Measurements from ENCODE around the gene FAM50B.

Gene FAM50B

DNA sequence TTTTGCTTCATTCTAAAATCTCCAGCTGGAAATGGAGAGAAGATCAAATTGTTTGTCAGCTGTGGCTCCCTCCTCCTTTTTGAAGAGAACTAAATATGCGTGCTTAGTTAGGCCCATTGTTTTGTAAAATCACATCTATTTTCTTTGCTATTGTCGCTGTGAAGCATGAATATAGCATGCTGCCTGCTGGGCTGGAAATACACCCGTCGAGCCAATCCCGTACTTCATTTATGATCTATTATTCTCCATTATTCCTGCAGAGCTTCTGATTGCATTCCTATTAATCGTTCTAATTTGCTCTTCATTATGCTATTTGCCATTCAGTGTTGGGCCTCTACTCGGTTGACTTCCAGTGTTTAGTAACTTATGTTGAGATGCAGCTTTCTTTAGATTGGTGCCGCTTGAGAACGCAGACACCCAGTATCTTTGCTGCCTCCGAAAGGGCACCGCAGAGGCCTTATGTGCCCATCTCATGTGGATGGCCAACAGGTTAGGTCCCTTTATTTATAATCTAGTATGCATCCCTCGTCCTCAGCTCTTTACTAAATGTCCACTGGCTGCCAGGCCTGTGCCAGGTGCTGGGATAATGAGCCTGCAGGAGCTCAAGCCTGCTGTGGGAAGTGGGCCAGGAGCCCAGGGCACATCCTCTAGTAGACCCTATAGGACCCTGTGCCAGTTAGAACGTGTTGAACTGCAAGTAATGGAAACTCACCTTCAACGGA, 45.6 kb downstream of the FAM50B start:
- DNase-seq (ENCODE audit: low read depth in 2 of 2): no peak

GRCh38 chr6:3895312-3895653, 46.1 kb downstream of the FAM50B start:
- no peak for DNase-seq (ENCODE audit: low read depth in 2 of 2)

DNA sequence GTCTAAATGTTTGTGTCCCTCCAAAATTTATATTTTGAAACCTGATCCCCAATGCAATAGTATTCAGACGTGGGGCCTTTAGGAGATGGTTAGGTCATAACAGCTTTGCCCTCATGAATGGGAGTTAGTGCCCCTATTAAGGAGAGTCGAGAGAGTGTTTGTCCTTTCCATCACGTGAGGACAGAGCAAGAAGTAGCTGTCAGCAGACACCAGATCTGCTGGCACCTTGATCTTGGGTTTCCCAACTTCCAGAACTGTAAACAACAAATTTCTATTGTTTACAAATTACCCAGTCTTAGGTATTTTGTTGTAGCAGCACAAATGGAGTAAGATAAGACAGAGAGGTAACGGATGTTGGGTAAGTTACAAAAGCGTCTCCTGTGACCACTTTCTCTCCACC, 46.6 kb downstream of the FAM50B start:
- no peak for DNase-seq (ENCODE audit: low read depth in 2 of 2)

DNA sequence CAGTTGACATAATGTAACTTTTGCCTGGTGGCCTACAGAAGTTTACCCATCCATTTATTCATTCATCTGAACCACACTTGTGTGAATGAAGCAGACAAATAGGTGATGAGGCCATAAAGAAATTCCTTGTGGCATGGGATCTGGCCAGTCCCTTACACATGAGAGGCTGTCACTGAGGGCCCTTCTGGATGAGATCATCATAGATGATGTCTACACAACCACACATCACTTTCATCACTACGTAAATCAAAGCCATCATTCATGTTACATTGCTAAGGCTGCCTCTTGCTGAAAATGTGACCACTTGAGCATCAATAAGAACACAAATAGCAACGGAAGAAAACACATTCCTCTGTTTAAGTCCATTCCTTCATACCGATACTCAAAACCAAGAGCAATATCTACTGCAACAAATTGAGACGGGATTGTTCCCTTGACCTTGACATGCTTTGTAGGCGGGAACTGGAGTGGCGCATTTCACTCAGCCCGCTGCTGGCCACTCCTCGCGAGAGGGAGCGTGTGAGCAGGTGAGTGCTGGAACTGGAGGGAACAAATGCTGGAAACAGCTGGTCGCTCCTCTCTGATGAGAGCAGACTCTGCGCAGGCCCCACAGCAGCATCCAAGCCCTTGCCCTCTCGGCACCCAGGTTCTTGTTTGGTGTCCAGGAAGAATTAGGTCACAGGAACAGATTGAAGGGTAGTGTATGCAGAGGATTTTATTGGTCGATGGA, 49.3 kb downstream of the FAM50B start:
- no peak for DNase-seq (ENCODE audit: low read depth in 2 of 2)

DNA sequence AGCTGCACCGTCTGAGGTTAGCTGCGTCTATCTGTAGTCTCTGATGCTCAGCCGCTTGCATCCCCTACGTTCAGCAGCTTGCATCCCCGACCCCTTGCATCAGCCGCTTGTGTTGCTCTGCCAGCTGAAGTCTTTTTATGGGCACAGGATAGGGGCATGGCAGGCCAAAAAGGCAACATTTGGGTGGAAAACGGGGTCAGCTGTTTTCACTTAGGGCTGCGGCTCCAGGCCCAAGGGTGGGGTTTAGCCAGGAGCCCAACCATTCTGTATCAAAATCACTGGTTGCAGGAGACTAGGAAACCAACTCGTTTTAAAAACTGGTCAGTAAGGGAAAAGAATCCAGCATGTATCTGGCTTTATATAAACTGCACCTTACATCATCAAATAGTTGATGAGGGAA, 49.9 kb downstream of the FAM50B start:
- no peak for DNase-seq (ENCODE audit: low read depth in 2 of 2)

DNA sequence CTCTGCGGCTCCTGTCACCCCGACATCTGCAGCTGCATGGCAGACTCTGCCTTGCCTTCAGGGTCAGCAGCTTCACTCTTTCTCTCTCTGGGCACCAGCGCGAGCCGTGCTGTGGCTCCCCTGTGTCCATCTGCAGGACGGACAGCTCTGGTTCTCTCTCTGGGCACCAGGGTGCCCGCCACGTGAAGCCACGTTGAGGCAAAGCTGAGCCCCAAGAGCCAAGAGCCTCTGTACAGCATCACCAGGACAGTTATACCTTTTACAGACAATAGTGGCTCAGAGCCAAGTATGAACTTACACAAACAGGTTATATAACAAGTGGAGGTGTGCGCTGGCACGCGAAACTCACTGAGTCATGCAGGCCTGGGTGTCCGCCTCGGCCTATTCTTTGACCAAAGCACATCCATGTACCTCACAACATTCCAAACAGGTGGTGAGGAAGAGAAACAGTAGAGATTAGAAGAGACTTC, 50.8 kb downstream of the FAM50B start:
- DNase-seq (ENCODE audit: low read depth in 2 of 2): no peak
